ENCODE measurements around the gene C16orf74.

Gene C16orf74

GRCh38 chr16:85720302-85720637 lies 30.6 kb downstream of the C16orf74 start:
- no peaks in the 10 kb centered on the region for H3K9me3 ChIP-seq (ENCODE audit: control insufficient read depth, insufficient read depth, low read length)
- no peaks in the 10 kb centered on the region for H3K36me3 ChIP-seq (ENCODE audit: control insufficient read depth, low read length)
- H3K4me1 ChIP-seq (ENCODE audit: control insufficient read depth, low read length), result peaks cover 18% of the 10 kb centered on the region

GRCh38 chr16:85719605-85720301 lies 31.1 kb downstream of the C16orf74 start:
- peaks cover 10% of the 10 kb centered on the region; the same call in 1 of the 2 replicates for H4K20me1 ChIP-seq (ENCODE audit: control insufficient read depth, insufficient read depth, low read depth, low read length)
- no peaks in the 10 kb centered on the region for H3K79me2 ChIP-seq (ENCODE audit: control insufficient read depth, low read length)
- peaks cover 4% of the 10 kb centered on the region; the same call in 1 of the 2 replicates for H3F3A ChIP-seq (ENCODE audit: control insufficient read depth, insufficient read depth)
- no peaks in the 10 kb centered on the region for H3K9me3 ChIP-seq (ENCODE audit: control insufficient read depth, insufficient read depth, low read length)
- no peak overlapping the region for H3K27ac ChIP-seq (ENCODE audit: low read depth, low read length)
- no peak overlapping the region for H3K4me2 ChIP-seq (ENCODE audit: low read length)
- H3K27me3 ChIP-seq (ENCODE audit: control insufficient read depth, low read length), result peaks cover 26% of the 10 kb centered on the region
- TF ChIP-seq EZH2phosphoT487 (IDR thresholded peaks at IDR 0.05; ENCODE audit: borderline replicate concordance, low read length), result no peak
- TF ChIP-seq CTCF (IDR thresholded peaks at IDR 0.05; ENCODE audit: low read depth, low read length, poor library complexity, severe bottlenecking), result no peak
- H3K9me2 ChIP-seq (replicated peaks; ENCODE audit: control insufficient read depth, low read length), result no peaks in the 10 kb centered on the region
- no peak overlapping the region for H3K4me3 ChIP-seq (ENCODE audit: low read length)
- no peaks in the 10 kb centered on the region for H3K36me3 ChIP-seq (ENCODE audit: control insufficient read depth, low read length)
- peaks cover 18% of the 10 kb centered on the region for H3K4me1 ChIP-seq (ENCODE audit: control insufficient read depth, low read length)

More at GRCh38 chr16:85720302-85720637, 30.6 kb downstream of the C16orf74 start:
- H3F3A ChIP-seq (ENCODE audit: control insufficient read depth, insufficient read depth), result peaks cover 4% of the 10 kb centered on the region; the same call in 1 of the 2 replicates
- no peaks in the 10 kb centered on the region for H3K9me2 ChIP-seq (replicated peaks; ENCODE audit: control insufficient read depth, low read length)
- H3K27ac ChIP-seq (ENCODE audit: low read depth, low read length), result no peak overlapping the region
- H3K79me2 ChIP-seq (ENCODE audit: control insufficient read depth, low read length), result no peaks in the 10 kb centered on the region
- H3K27me3 ChIP-seq (ENCODE audit: control insufficient read depth, low read length), result peaks cover 24% of the 10 kb centered on the region
- TF ChIP-seq CTCF (IDR thresholded peaks at IDR 0.05; ENCODE audit: low read depth, low read length, poor library complexity, severe bottlenecking), result no peak
- no peak for TF ChIP-seq EZH2phosphoT487 (IDR thresholded peaks at IDR 0.05; ENCODE audit: borderline replicate concordance, low read length)
- peaks cover 10% of the 10 kb centered on the region; the same call in 1 of the 2 replicates for H4K20me1 ChIP-seq (ENCODE audit: control insufficient read depth, insufficient read depth, low read depth, low read length)
- H3K4me3 ChIP-seq (ENCODE audit: low read length), result no peak overlapping the region
- H3K4me2 ChIP-seq (ENCODE audit: low read length), result no peak overlapping the region

DNA sequence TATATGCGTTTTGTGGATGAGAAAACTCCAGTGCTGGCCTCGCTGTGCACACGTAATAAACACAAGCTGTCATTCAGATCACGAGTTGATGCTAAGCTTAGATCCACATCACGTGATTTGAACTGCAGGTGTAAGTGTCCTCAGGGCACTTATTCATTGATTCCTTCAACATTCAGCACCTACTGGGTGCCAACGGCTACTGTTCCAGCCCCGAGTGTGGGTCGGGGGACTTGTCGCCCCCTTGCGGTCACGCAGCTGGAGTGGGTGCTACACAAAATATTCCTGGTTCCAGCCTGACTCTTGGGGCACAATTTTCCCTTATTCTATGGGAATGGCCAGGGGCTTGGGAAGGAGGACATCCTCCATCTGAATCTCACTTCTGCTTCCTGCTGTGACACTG lies 32.2 kb downstream of the C16orf74 start:
- H3K4me2 ChIP-seq (ENCODE audit: low read length), result peak overlapping the region; percentile 2; the same call in 1 of the 2 replicates
- no peaks in the 10 kb centered on the region for H3K79me2 ChIP-seq (ENCODE audit: control insufficient read depth, low read length)
- no peaks in the 10 kb centered on the region for H3K9me2 ChIP-seq (replicated peaks; ENCODE audit: control insufficient read depth, low read length)
- H3F3A ChIP-seq (ENCODE audit: control insufficient read depth, insufficient read depth), result peaks cover 4% of the 10 kb centered on the region; the same call in 1 of the 2 replicates
- peaks cover 26% of the 10 kb centered on the region for H3K27me3 ChIP-seq (ENCODE audit: control insufficient read depth, low read length)
- no peaks in the 10 kb centered on the region for H3K9me3 ChIP-seq (ENCODE audit: control insufficient read depth, insufficient read depth, low read length)
- H3K36me3 ChIP-seq (ENCODE audit: control insufficient read depth, low read length), result no peaks in the 10 kb centered on the region
- peaks cover 10% of the 10 kb centered on the region; the same call in 1 of the 2 replicates for H4K20me1 ChIP-seq (ENCODE audit: control insufficient read depth, insufficient read depth, low read depth, low read length)
- no peak overlapping the region for H3K27ac ChIP-seq (ENCODE audit: low read depth, low read length)
- TF ChIP-seq EZH2phosphoT487 (IDR thresholded peaks at IDR 0.05; ENCODE audit: borderline replicate concordance, low read length) (no peak), CTCF (IDR thresholded peaks at IDR 0.05; ENCODE audit: low read depth, low read length, poor library complexity, severe bottlenecking) (peak; percentile 94)
- peaks cover 18% of the 10 kb centered on the region for H3K4me1 ChIP-seq (ENCODE audit: control insufficient read depth, low read length)
- H3K4me3 ChIP-seq (ENCODE audit: low read length), result no peak overlapping the region
